Measurements from ENCODE around the gene RPS24.

The RPS24 gene

GRCh38 chr10:78078539-78079330 is 45.1 kb downstream of the RPS24 start:
- no peak overlapping the region for H3K4me3 ChIP-seq
- no peak overlapping the region for H3K27ac ChIP-seq

GRCh38 chr10:78079411-78079810 is 45.7 kb downstream of the RPS24 start:
- no peak overlapping the region for H3K27ac ChIP-seq
- H3K4me3 ChIP-seq: no peak overlapping the region

- H3K4me3 ChIP-seq: no peak overlapping the region
These were observed 47.6 kb downstream of the RPS24 start for GRCh38 chr10:78081292-78081691.

GRCh38 chr10:78082636-78083035 is 49.0 kb downstream of the RPS24 start:
- H3K4me3 ChIP-seq: no peak overlapping the region
- no peak overlapping the region for H3K27ac ChIP-seq

More at GRCh38 chr10:78081292-78081691, 47.6 kb downstream of the RPS24 start:
- H3K27ac ChIP-seq: no peak overlapping the region

Data from skin epidermis (tissue), 12 donors.